ENCODE measurements around the gene SOWAHC. TPM values are rescaled to one million over a fixed set of nuclear protein-coding genes. Genes with fewer than 3 reads are reported as not detected.

The SOWAHC gene
- total and polyA plus RNA-seq, 2 donors (not counting 1 experiment from before 2014, with no cell fraction given): 4.4 to 7.1 TPM

DNA sequence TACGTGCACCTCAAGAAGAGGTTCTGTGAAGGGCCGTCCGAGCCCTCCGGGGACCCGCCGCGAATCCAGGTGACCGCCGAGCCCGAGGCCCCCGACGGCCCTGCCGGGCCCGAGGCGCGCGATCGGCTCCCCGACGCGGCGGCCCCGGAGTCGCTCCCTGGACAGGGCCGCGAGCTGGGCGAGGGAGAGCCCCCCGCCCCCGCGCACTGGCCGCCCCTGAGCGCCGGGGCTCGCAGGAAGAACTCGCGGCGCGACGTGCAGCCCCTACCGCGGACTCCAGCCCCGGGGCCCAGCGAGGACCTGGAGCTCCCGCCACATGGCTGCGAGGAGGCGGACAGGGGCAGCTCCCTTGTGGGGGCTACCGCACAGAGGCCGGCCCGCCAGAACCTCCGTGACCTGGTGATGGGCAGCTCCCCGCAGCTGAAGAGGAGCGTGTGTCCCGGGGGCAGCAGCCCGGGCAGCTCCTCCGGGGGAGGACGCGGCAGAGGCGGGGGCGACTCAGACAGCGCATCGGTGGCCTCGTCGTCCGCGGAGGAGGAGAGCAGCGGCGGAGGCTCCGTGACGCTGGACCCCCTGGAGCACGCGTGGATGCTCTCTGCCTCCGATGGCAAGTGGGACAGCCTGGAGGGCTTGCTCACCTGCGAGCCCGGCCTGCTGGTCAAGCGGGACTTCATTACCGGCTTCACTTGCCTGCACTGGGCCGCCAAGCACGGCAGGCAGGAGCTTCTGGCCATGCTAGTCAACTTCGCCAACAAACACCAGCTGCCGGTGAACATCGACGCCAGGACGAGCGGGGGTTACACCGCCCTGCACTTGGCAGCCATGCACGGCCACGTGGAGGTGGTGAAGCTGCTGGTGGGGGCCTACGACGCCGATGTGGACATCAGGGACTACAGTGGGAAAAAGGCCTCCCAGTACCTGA lies 812 bp downstream of the SOWAHC start:
- Histone ChIP-seq H2AFZ (ENCODE audit: low read length) (peak overlapping the region; percentile 43), H3K27me3 (ENCODE audit: control insufficient read depth, insufficient read depth, low read length) (no peaks in the 10 kb centered on the region), H3K79me2 (ENCODE audit: control insufficient read depth, insufficient read depth, low read length) (peaks cover 39% of the 10 kb centered on the region), H3K4me1 (ENCODE audit: control insufficient read depth, extremely low read depth, insufficient read depth, low read length) (no peaks in the 10 kb centered on the region), H4K20me1 (ENCODE audit: control insufficient read depth, extremely low read depth, insufficient read depth, low read length) (no peaks in the 10 kb centered on the region), H3K9me3 (ENCODE audit: control insufficient read depth, insufficient read depth, low read depth, low read length) (no peaks in the 10 kb centered on the region), H3K4me2 (ENCODE audit: extremely low read depth, insufficient read depth, low read length) (peak overlapping the region; percentile 83), H3K36me3 (ENCODE audit: control insufficient read depth, insufficient read depth, low read length) (no peaks in the 10 kb centered on the region), H3K27ac (ENCODE audit: insufficient read depth, low read length) (peak overlapping the region; percentile 61), H3K9ac (ENCODE audit: insufficient read depth, low read length) (peak overlapping the region; percentile 78), H3K4me3 (replicated peaks in 1 of 4; ENCODE audit: control extremely low read depth in 1 of 4, insufficient read depth in 1 of 4, low read depth in 3 of 4, low read length in 4 of 4) (peak overlapping the region; percentile 30 to 64 (median 50))
- DNase-seq (ENCODE audit: low read depth in 2 of 2): peak in 1 of 2 donors; percentile 45
- TF ChIP-seq, protein P1, sequence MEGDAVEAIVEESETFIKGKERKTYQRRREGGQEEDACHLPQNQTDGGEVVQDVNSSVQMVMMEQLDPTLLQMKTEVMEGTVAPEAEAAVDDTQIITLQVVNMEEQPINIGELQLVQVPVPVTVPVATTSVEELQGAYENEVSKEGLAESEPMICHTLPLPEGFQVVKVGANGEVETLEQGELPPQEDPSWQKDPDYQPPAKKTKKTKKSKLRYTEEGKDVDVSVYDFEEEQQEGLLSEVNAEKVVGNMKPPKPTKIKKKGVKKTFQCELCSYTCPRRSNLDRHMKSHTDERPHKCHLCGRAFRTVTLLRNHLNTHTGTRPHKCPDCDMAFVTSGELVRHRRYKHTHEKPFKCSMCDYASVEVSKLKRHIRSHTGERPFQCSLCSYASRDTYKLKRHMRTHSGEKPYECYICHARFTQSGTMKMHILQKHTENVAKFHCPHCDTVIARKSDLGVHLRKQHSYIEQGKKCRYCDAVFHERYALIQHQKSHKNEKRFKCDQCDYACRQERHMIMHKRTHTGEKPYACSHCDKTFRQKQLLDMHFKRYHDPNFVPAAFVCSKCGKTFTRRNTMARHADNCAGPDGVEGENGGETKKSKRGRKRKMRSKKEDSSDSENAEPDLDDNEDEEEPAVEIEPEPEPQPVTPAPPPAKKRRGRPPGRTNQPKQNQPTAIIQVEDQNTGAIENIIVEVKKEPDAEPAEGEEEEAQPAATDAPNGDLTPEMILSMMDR (conservative IDR thresholded peaks at IDR 0.05 in 1 of 2, IDR thresholded peaks at IDR 0.05 in 1 of 2; ENCODE audit: low read depth in 1 of 2, low read length in 2 of 2): no peak
- TF ChIP-seq EZH2 (IDR thresholded peaks at IDR 0.05; ENCODE audit: low read length, missing control alignments): no peak

DNA sequence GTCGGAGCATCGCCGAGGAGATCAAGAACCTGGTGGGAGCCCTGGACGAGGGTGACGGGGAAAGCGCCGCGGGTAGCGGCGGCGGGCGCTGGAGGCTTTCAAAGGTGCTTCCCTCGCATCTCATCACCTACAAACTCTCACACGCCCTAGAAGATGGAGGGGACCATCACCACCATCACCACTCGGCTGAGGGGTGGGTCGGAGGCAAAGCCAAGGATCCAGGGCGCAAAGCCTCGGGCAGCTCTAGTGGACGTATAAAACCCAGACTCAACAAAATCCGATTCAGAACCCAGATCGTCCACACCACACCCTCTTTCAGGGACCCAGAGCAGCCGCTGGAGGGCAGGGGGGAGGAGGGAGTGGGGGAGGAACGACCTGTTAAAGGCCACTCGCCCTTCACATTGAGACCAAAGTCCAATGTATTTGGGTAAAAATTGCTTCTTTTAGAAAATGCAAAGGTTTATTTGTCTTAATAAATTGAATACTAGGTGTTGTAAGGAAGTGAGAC lies 1.5 kb downstream of the SOWAHC start:
- TF ChIP-seq EZH2 (IDR thresholded peaks at IDR 0.05; ENCODE audit: low read length, missing control alignments): no peak
- H3K79me2 ChIP-seq (ENCODE audit: control insufficient read depth, insufficient read depth, low read length): peaks cover 32% of the 10 kb centered on the region
- no peaks in the 10 kb centered on the region for H3K4me1 ChIP-seq (ENCODE audit: control insufficient read depth, extremely low read depth, insufficient read depth, low read length)
- H2AFZ ChIP-seq (ENCODE audit: low read length): no peak overlapping the region
- no peaks in the 10 kb centered on the region for H3K9me3 ChIP-seq (ENCODE audit: control insufficient read depth, insufficient read depth, low read depth, low read length)
- no peak for DNase-seq (ENCODE audit: low read depth in 2 of 2)
- no peak overlapping the region for H3K9ac ChIP-seq (ENCODE audit: insufficient read depth, low read length)
- peak overlapping the region in 3 of 4 experiments; percentile 26 to 64 (median 54) for H3K4me3 ChIP-seq (replicated peaks in 1 of 4; ENCODE audit: control extremely low read depth in 1 of 4, insufficient read depth in 1 of 4, low read depth in 3 of 4, low read length in 4 of 4)
- H3K4me2 ChIP-seq (ENCODE audit: extremely low read depth, insufficient read depth, low read length): peak overlapping the region; percentile 83
- H4K20me1 ChIP-seq (ENCODE audit: control insufficient read depth, extremely low read depth, insufficient read depth, low read length): no peaks in the 10 kb centered on the region
- no peak overlapping the region for H3K27ac ChIP-seq (ENCODE audit: insufficient read depth, low read length)
- H3K36me3 ChIP-seq (ENCODE audit: control insufficient read depth, insufficient read depth, low read length): no peaks in the 10 kb centered on the region
- H3K27me3 ChIP-seq (ENCODE audit: control insufficient read depth, insufficient read depth, low read length): no peaks in the 10 kb centered on the region

DNA sequence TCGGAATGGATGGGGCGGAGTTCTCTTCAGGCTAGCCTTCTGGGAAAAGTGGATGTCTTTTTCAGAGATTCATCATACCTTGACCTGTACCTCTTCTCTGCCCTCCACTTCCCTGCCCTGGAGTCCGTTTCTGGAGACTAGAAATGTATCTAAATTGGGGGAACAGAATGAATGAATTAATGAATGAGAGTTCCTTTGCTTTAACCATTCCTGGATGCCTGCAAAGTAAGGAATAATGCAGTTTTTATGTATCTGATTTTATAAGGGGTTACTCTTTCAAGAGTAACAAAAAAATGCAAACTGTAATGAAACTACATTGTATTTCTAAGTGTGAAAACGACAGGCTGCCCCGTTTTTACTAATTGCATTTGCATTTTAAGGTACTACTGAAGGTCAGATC lies 2.0 kb downstream of the SOWAHC start:
- no peak overlapping the region for H3K27ac ChIP-seq (ENCODE audit: insufficient read depth, low read length)
- H3K4me3 ChIP-seq (replicated peaks in 1 of 4; ENCODE audit: control extremely low read depth in 1 of 4, insufficient read depth in 1 of 4, low read depth in 3 of 4, low read length in 4 of 4): no peak overlapping the region
- no peaks in the 10 kb centered on the region for H4K20me1 ChIP-seq (ENCODE audit: control insufficient read depth, extremely low read depth, insufficient read depth, low read length)
- peak overlapping the region; percentile 26 for H3K4me2 ChIP-seq (ENCODE audit: extremely low read depth, insufficient read depth, low read length)
- H2AFZ ChIP-seq (ENCODE audit: low read length): no peak overlapping the region
- no peaks in the 10 kb centered on the region for H3K4me1 ChIP-seq (ENCODE audit: control insufficient read depth, extremely low read depth, insufficient read depth, low read length)
- no peaks in the 10 kb centered on the region for H3K9me3 ChIP-seq (ENCODE audit: control insufficient read depth, insufficient read depth, low read depth, low read length)
- no peaks in the 10 kb centered on the region for H3K36me3 ChIP-seq (ENCODE audit: control insufficient read depth, insufficient read depth, low read length)
- no peak overlapping the region for H3K9ac ChIP-seq (ENCODE audit: insufficient read depth, low read length)
- TF ChIP-seq, protein P1 (conservative IDR thresholded peaks at IDR 0.05 in 1 of 2, IDR thresholded peaks at IDR 0.05 in 1 of 2; ENCODE audit: low read depth in 1 of 2, low read length in 2 of 2): no peak
- TF ChIP-seq EZH2 (IDR thresholded peaks at IDR 0.05; ENCODE audit: low read length, missing control alignments): no peak
- peaks cover 27% of the 10 kb centered on the region for H3K79me2 ChIP-seq (ENCODE audit: control insufficient read depth, insufficient read depth, low read length)
- H3K27me3 ChIP-seq (ENCODE audit: control insufficient read depth, insufficient read depth, low read length): no peaks in the 10 kb centered on the region
- DNase-seq (ENCODE audit: low read depth in 2 of 2): no peak
